GM10266 (cell line): ENCODE data around the gene COL5A2.

ENCODE experiments used
- DNase-seq: peaks from one replicate; pipeline ENCODE4 v3.0.0; 2012; ENCODE audit errors: extremely low spot score
- CTCF ChIP-seq: IDR thresholded peaks from 2 replicates; pipeline ENCODE4 v1.5.1; 2012; ENCODE audit warnings: mild to moderate bottlenecking, low read depth; ENCODE audit not compliant: control insufficient read depth, insufficient read depth; ENCODE audit errors: missing control alignments

COL5A2 gene

GRCh38 chr2:189159717-189160116 is 19.8 kb downstream of the COL5A2 start:
- DNase-seq: no peak
- no peak for TF ChIP-seq CTCF

- DNase-seq: no peak
- TF ChIP-seq CTCF: no peak
Observed at GRCh38 chr2:189159273-189159672, 20.3 kb downstream of the COL5A2 start.

GRCh38 chr2:189157939-189158338 is 21.6 kb downstream of the COL5A2 start:
- DNase-seq: no peak
- no peak for TF ChIP-seq CTCF

GRCh38 chr2:189157456-189157855 is 22.1 kb downstream of the COL5A2 start:
- TF ChIP-seq CTCF: no peak
- DNase-seq: no peak

- TF ChIP-seq CTCF: no peak
Observed at GRCh38 chr2:189155795-189156194, 23.8 kb downstream of the COL5A2 start.

GRCh38 chr2:189153619-189154018 is 25.9 kb downstream of the COL5A2 start:
- no peak for DNase-seq
- TF ChIP-seq CTCF: no peak

More at GRCh38 chr2:189155795-189156194, 23.8 kb downstream of the COL5A2 start:
- no peak for DNase-seq

GRCh38 chr2:189152483-189152882 is 27.1 kb downstream of the COL5A2 start:
- TF ChIP-seq CTCF: no peak
- DNase-seq: no peak
